Fibroblast of mammary gland (primary cell): ENCODE measurements around the gene DENND4C.
"Not testable (repeated sequence)": the region's sequence is repeated elsewhere in the genome, so short reads cannot be mapped to it uniquely, and the experiment has no call there.

Experiments used
- DNase-seq: peaks from one replicate; pipeline ENCODE4 v3.0.0-alpha.2; 2010; ENCODE audit warnings: low read depth
- H3K4me3 ChIP-seq: 2 replicates; pipeline ENCODE4 v1.5.1; 2011; ENCODE audit warnings: low read depth, mild to moderate bottlenecking, low read length, moderate library complexity; ENCODE audit not compliant: control insufficient read depth
- CTCF ChIP-seq: conservative IDR thresholded peaks from 2 replicates; pipeline ENCODE4 v1.5.1; 2011; ENCODE audit warnings: low read depth, low read length, inconsistent platforms; ENCODE audit not compliant: control insufficient read depth, insufficient read depth

Gene DENND4C

DNA sequence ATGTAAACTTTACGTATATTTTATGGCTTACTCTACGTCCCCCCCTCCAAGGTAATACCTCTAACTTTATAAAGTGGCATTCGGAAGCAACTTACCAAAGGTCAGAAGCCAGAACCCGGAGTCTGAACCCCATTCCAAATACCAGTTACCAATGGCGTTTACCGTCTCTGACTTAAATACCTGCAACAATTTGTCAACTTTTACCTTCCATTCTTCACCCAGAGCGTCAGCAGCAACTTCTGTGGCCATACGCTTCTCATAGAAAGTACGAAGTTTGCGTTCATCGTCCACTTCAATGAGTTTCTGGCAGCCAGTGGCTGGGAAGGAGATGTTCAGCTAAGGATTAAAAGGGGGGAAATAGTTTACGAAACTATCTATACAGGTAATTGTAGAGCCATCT lies 148.8 kb downstream of the DENND4C start:
- DNase-seq = no peak
- peak overlapping the region; percentile 93 for H3K4me3 ChIP-seq
- TF ChIP-seq CTCF = no peak

DNA sequence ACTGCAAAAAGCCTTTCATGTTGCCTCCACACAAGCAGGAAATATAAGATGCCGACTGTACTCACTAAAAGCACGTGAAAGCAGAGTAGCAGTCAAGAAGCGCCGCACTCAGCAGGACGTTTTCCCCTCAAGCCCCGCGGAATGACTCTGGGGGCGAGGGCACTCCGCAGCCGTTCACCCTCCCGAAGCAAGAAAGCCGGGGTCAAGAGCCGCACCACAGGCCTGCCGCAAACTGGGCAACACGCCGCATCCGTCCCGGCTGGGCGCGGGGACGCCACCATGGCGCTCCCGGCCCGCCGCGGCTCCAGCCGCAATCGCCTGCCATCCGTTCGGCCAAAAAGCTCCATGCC lies 149.2 kb downstream of the DENND4C start:
- peak overlapping the region; percentile 93 for H3K4me3 ChIP-seq
- TF ChIP-seq CTCF = no peak
- peak; percentile 19 for DNase-seq

GRCh38 chr9:19380826-19381075 lies 150.3 kb downstream of the DENND4C start:
- peak overlapping the region; percentile 93 for H3K4me3 ChIP-seq
- DNase-seq = no peak
- no peak for TF ChIP-seq CTCF

DNA sequence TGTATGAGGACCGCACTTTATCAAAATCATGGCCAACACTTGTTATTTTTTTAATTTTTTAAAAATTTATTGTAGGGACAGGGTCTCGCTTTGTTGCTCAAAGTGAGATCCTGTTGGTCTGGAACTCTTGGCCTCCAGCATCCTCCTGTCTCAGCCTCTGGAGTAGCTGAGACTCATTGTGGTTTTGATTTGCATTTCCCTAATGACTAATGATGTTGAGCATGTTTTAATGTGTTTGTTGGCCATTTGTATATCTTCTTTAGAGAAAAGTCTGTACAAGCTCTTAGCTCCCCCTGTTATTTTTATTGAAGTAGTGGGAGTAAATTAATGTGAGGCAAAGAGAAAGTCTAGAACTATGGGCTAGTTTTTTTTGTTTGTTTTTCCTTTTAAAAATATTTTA lies 151.2 kb downstream of the DENND4C start:
- H3K4me3 ChIP-seq = no peak overlapping the region
- TF ChIP-seq CTCF = no peak
- peak; percentile 29 for DNase-seq

GRCh38 chr9:19385212-19385611 lies 154.7 kb downstream of the DENND4C start:
- not testable (repeated sequence) for DNase-seq, H3K4me3 ChIP-seq

DNA sequence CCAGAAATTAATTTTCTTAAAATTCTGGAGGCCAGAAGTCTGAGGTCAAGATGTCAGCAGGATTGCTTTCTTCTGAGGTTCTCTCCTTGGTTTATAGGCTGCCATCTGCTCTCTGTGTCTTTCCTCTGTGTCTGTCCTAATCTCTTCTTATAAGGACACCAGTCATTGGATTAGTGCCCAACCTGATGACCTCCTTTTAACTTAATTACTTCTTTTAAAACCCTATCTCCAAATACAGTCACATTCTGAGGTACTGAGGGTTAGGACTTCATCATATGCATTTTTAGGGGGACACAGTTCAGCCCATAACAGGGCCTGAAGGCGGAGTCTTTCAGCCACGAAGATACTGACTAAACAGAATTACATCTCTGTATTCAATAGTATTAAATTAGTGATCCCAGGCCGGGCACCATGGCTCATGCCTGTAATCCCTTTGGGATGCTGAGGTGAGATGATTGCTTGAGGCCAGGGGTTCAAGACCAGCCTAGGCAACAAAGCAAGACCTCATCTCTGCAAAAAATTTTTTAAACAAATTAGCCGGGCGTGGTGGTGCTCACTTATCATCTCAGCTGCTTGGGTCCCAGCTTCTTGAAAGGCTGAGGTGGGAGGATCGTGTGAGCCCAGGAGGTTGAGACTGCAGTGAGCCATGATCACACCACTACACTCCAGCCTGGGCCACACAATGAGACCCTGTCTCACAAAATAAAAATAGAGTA lies 155.5 kb downstream of the DENND4C start:
- TF ChIP-seq CTCF = no peak
- no peak overlapping the region for H3K4me3 ChIP-seq
- no peak for DNase-seq

DNA sequence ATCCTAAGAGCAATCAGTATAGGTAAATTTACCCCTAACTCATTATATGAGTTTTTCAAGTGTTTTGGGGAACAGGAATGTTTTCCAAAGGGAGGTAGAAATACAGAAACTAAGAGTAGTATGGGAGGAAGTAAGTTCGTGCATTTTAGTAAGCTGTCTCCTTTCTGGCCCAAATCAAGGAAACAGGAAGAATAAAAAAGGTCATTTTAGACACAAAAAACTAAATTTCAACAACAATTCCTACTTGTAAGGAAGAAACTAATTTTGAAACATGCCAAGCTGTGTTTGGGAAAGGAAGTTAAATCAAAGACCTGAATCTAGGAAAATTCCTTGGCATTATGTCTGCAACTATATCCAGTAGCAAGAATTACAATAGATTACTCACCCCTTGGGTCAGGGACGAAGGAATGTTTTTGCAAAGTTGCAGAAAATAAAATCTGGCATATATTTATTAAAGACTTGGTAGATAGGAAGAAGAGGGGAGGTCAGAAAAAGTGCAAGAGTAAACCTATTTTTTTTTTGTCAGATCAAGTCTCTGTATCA lies 156.1 kb downstream of the DENND4C start:
- DNase-seq = no peak
- TF ChIP-seq CTCF = no peak
- H3K4me3 ChIP-seq = no peak overlapping the region
